HG03060 (cell line): Measurements from ENCODE around the gene KLHL22.
"Not testable (repeated sequence)": the region's sequence is repeated elsewhere in the genome, so short reads cannot be mapped to it uniquely, and the experiment has no call there.

Experiments used
- ATAC-seq: cut with Tn5 transposase; IDR thresholded peaks from one replicate; pipeline ENCODE4 v1.9.1; 2021; ENCODE audit warnings: low read depth, moderate number of reproducible peaks; ENCODE audit not compliant: unreplicated experiment

KLHL22 gene

DNA sequence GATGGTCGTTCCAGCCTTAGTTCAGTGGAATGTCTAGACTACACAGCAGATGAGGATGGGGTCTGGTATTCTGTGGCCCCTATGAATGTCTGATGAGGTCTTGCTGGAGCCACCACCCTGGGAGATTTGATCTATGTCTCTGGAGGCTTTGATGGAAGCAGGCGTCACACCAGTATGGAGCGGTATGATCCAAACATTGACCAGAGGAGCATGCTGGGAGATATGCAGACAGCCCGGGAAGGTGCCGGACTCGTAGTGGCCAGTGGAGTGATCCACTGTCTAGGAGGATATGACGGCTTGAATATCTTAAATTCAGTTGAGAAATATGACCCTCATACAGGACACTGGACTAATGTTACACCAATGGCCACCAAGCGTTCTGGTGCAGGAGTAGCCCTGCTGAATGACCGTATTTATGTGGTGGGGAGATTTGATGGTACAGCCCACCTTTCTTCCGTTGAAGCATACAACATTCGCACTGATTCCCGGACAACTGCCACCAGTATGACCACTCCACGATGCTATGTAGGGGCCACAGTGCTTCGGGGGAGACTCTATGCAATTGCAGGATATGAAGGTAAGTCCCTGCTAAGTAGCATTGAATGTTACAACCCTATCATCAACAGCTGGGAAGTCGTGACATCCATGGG is 44.3 kb downstream of the KLHL22 start:
- ATAC-seq, result not testable (repeated sequence)

DNA sequence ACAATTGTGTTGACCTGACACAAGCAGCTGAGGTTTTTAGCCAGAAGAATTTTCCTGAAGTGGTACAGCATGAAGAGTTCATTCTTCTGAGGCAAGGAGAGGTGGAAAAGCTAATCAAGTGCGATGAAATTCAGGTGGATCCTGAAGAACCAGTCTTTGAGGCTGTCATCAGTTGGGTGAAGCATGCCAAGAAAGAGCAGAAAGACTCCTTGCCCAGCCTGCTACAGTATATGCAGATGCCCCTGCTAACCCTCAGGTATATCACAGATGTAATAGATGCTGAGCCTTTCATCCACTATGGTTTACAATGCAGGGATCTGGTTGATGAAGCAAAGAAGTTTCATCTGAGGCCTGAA is 45.1 kb downstream of the KLHL22 start:
- no peak for ATAC-seq

DNA sequence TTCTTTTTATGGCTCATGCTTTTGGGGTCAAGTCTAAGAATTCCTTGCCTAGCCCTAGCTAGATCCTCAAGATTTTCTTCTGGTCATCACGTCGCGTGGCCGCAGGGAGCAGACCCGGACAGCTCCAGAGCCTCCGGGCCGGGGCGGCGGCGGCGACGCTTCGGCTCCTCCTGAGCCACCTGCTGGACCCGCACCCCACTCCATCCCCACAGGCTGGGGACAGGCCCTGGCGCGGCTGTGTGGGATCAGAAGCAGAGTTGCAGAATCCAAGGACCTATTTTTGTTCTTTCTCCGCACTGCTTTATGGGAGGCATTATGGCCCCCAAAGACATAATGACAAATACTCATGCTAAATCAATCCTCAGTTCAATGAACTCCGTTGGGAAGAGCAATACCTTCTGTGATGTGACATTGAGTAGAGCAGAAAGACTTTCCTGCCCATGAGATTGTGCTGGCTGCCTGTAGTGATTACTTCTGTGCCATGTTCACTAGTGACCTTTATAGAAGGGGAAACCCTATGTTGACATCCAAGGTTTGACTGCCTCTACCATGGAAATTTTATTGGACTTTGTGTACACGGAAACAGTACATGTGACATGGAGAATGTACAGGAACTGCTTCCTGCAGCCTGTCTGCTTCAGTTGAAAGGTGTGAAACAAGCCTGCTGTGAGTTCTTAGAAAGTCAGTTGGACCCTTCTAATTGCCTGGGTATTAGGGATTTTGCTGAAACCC is 45.6 kb downstream of the KLHL22 start:
- ATAC-seq, result no peak

DNA sequence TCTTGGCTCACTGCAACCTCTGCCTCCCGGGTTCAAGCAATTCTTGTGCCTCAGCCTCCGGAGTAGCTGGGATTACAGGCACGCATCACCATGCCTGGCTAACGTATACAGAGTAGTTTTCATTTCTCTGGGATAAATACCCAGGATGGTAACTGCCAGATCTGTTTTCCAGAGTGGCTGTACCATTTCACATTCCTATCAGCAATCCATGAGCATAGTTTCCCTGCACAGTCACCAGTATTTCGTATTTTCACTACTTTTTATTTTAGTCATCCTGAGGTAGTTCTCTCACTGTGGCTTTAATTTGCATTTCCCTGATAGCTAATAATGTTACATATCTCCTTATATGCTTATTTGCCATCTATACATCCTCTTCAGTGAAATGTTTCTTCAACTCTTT is 47.0 kb downstream of the KLHL22 start:
- no peak for ATAC-seq

DNA sequence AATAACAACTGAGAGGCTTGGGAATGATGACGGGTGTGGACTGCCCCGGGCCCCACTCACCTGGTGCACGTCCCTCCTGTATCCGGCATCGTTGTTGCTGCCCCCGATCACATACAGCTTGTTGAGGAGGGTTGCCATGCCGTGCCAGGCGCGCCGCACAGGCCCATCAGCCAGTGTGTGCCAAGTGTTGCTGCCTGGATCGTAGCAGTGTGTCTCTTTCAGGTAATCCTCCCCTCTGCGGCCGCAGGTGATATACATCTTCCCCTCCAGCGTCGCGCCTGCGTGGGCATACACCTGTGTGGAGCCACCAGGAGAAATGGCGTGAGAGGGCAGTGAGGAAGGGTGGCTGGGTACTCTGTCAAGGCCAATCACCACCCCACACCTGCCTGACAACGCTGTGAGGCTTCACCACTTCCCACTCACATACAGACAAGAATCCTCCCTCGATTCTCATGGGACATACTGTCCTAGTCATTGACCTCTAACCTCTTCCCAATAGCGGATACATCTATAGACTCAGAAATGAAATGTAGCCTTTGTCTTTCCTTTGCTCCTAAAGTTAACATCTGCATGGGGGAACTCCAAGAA is 49.1 kb downstream of the KLHL22 start:
- no peak for ATAC-seq

DNA sequence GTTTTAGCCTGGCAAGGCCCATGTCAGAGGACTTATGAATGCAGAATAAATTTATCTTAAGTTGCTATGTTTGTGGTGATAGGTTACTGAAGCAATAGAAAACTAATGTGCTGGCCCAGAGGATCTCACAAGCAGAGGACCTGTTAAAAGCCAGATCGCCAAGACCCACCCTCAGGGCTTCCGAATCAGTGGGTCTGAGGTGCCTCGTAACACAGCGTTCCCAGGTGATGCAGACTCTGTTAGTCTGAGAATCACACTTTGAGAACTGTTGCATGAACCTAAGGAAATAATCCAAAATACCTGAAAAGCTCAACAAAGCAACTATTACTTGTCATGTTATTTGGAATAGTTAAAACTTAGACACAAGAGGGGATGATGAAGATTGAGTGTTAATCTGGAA is 51.3 kb downstream of the KLHL22 start:
- no peak for ATAC-seq

DNA sequence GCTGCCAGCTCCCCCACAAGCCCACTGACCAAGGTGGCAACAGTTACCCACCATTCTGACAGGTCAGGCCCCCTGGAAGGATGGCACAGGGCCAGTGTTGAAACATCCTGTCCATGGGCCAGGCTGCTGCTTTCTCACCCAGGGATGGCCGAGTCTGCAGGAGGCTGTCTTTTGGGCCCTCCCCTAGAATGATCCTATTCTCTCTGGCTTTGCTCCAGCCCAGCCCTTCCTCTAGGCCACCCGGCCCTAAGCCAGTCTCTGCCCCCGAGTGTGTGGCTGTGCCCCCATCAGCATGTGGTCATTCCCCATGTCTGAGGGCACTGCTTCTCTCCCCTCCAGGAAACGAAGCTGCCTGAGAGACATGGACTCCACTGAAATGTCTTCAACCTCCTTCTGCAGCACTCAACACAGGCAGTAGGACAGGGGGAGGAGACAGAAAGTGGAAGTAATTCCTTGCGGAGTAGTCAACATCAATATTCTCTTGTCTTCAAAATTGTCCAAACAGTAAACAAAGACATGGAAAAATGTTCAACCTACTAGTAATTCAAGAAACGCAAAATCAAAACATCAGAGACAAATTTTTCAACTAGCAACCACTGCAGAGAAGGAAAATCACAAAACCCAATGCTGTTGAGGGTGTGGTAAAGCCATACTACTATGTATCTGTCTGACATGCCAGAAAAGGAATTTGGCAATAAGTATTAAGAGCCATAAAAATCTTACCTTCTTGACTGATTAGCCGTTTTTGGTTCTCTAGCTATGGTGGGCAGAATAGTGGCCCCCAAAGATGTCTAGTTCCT is 52.9 kb downstream of the KLHL22 start:
- no peak for ATAC-seq

DNA sequence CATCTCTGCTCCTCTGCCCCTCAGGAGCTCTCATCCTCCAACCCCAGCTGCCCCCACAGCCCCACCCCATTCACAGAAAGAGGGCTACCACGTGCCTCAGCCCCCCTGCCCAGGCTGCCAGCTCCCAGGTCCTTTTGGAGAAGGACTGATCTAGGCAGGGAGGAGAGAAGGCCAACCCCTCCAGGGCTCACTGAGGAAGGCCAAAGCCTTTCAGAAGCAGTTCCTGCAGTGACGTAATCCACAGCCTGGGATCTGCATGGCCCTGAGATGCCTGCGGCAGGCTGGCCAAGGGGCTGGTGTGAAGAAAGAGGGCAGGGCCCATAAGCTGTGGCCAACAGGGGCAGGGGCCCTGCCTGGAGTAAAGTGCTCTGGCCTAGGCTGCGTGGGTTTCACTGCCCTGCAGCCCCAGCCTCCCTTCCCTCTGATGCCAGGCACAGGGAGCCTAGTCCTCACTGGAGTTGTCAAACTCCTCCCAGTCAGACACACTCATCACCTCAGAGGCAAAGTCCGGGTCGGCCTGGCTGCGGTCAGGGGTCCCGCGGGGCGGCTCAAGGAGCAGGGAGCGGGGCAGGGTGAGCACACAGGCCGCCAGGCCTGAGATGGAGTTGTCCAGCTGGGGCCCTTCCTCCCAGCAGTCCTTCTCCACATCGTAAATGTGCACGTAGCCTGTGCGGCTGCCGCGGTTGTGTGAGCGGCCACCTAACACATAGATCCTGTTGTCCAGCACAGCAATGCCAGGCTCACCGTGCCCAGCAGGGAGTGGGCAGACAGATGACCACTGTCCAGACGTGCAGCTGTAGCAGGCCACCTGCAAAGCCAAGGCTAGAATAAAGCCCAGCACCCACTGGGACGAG is 53.7 kb downstream of the KLHL22 start:
- no peak for ATAC-seq

DNA sequence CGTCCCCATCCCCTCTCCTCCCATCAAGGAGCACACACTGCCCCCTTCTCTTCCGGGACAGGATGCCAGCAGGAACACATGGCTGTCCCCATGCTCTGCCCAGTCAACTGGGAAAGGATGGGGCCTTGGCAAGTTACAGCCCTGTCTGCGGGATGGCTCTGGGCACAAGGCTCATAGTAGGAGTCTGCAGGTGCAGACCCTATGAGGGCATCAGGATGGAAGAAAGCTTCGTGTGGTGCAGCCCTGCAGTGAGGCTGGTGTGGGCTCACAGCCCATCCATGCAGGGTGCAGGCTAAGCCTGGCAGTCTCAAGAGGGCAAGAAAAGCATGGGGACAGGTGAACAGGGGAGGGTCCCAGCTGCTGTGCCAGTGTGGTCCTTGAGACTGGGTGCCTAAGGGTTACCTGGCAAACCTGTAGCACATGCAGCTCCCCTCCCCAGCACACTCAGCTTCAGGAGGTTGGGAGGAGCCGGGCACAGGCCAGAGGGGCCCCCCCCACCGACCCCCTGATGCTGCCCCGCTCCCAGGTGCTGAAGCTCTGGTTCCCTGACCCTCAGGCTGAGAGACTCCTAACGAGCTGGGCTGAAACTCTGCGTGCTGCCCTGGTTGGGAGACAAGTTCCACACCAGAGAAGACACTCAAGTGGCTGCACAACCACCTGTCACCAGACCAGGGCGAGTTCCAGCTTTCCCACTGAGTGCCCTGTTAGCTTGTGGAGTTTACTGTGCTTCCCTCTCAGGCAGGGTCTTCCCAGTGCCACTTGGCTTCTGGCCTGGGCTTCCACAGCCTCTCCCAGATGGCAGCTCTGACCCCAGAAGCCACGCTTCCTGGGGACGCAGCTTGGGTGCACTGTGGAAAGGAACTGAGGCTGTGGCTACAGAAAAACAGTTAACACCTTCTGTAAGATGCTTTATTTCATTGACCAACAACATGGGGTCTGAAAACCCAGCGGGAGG is 54.7 kb downstream of the KLHL22 start:
- no peak for ATAC-seq

DNA sequence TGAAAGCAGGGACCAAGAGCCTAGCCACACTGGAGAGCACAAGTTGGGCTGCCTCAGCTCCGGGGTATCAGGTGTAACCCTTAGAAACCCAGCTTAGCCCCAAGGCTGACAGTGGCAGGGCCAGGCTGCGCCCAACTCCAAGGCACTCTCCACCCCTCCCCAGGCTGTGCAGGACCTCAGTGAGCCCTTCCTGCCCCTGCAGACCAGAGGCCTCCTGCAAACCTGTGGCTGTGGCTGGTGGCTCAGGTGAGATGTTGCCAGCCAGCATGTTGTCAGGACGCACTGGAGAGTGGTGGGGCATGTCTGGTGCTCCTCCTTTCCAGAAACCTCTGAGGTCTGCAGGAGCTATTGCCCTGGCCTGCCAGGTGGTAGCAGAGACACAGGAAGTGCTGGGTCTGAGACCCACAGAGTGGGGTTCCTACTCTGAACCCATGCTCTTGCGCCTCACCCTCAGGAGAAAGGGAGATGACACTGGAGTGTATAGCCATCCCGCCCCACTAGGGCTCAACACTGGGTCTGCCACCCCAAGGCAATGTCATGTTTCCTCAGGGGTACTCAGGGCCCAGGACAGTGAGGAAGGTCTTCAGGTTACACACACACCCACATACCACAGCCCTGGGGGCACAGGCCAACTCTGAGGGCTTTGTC is 55.5 kb downstream of the KLHL22 start:
- ATAC-seq, result no peak

DNA sequence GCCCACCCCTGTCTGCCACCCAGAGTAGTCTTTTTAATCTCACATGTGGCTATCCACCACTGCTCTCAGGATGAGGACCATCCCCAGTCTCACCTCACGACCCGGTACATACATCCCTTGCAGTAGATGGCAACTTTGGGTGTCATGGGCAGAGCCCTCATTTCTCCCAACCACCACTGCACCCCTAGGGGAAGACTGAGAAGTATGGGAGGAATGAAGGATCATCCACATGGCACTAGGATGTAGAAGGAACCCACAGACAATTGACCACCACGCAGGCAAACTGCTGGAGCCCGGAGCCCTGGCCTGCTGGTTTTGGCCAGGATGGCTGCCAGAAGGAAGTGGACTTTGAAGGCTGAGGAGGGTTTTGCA is 56.1 kb downstream of the KLHL22 start:
- no peak for ATAC-seq

DNA sequence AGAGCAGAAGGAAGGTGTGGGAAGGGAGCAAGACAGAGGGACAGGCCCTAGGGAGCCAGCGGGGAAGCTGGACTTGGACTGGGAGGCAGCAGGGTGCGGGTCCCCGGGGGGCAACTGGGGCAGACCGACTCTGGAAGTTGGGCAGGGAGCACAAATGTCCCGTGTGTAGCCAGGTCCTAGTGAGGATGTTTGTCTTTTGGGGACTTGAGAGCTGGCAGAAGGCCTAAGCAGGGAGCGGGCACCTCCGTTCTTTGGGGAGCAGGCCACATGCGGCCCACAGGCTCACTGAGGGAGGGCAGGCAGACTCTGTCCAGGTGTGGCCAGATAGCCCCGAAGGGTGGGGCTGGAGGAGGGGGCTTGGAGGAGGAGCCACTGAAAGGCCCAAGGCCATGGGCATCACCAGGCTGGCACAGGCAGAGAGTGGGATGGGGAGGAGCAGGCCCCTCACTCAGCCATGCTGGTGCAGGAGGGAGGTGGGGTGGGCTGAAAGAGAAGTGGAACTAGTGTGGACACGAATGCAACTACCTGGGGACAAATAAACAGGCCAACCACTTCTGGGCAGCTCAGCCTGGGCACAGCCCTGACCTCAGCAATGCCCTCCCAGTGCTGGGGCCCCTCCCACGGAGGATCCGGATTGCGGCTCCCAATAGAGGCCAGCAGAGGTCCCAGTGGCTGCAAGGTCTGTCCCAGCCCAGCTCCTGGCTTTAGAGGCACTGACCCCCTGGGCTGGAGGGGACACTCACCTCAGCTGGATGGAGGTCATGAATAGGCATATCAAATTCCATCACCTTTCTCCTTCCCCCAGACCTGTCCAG is 56.7 kb downstream of the KLHL22 start:
- no peak for ATAC-seq

DNA sequence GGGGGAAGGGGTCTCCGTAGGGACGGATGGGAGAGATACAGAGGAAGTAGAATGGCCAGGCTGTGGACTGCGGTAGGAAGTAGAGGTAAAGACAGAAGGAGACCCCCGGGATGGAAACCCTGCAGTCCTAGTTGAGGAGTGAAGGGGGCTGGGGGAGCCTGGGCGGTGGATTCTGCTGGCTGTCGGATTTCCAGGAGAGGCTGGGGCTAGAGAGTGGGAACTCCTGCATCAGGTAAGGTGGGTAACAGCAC is 57.2 kb downstream of the KLHL22 start:
- ATAC-seq, result no peak

DNA sequence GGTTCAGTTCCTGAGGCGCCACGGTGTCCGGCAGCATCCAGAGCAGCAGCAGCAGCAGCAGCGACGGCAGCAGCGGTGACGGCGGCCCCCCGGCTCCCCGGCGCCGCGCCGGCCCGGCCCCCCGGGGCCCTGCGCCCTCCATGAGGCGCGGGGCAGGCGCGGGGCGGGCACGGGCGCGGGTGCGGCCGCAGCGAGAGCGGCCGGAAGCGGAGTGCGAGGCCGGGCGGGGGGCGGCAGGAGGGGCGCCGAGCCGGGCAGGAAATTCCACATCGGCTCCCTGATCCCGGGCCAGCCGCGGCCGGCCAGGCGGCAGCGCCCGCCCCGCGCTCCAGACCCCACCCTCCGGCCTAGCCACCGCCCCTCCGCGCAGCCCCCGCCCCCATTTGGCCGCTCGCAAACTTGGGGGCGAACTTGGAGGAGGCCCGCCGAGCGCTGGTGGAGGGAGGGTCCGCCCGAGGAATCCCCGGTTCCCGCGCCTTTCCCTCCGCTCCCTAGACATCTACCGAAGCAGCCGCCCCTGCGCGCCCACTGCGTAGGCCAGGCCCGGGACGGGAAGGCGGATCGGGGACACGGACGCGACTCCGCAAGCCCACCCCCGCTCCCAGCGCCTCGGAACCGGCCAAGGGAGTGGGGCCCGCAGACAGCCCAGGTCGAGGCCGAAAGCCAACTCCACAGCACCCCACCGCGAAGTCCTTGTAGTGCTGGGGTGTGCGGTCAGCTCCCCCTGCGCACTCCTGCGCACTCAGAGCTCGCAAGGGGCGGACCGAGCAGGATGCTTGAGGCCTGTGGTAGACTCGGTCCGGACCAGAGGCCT is 57.8 kb downstream of the KLHL22 start, which contains the start of gene SCARF2:
TSS of gene SCARF2 (minus strand) at position 213 of the 814 bp plus-strand sequence. CDS start at position 142, 71 bp downstream.
- ATAC-seq, result no peak

DNA sequence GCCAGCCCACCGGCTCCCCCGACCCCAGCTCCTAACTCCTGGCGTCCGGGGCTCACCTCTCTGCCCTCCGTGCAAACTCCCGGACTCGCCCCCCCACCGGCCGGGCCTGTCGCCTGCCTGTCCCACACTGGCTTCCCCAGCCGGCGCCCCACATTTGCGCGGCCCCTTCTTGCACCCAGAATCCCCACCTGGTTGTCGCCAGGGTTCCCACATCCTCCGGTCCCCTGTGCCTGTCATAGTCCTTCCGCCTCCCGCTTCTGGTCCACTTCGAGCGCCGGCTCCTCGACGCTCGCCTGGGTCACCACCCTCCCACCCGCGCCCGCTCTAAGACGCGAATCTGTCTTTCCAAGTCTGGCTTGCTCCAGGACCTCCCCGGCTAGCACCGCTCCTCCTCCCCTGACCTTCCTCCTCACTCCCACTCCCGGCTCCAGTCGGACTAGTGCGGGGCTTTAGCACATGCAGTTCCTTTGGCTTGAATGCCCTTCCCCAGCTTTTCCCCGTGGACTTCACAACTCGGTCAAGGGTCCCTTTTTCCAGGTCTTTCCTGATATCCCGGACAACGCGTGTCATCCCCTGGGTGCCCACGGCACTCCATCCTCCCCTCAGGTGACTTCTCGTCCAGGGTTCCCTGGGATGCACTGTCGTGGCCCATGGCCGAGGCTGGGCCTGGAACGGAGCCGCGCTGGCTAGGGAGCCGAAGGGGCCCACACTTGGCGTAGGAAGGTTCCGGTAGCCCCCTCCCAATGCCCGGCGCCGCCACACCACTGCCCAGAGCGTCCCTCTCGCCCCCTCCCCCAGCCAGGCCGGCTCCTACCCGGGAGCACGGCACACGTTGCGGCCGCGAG is 58.6 kb downstream of the KLHL22 start:
- ATAC-seq, result no peak

DNA sequence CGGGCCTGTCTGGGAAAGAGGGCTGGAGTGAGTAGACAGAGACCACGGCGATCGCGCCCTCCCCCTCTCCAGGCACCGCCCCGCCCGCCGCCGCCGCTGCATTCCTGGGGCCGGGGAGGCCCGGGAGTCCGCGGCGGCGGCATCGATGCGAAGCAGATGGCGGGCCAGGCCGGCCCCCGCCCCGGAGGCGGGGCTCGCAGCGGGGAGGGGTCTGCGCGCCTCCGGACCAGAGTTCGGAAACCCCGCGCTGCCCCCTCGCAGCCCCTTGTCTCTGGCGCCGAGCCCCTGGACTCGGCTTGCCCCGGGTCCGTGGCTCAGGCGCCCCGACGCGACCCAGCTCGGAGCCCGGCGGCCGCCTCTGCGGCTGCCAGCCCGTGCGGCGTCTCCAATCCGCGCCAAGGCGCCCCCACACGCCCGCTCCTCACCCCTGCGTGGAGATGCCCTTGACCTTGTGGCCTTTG is 59.3 kb downstream of the KLHL22 start:
- ATAC-seq, result no peak
